H1 (cell line): ENCODE measurements around the gene LRRFIP1. TPM values are rescaled to one million over a fixed set of nuclear protein-coding genes. Genes with fewer than 3 reads are reported as not detected.
A peak's percentile ranks its signal among the peaks of the same experiment; 100 is the strongest.

ENCODE experiments used
- CTCF ChIA-PET: fragments of 300-600 bp; sonication (Branson Sonifier 250); formaldehyde crosslinking; loops from one replicate; lab custom pipeline; 2021; ENCODE audit not compliant: partially characterized antibody; lab: Charles Lee
- POLR2A ChIA-PET: fragments of 300-600 bp; sonication (Branson Sonifier 250); formaldehyde crosslinking; loops from one replicate; lab custom pipeline; 2021; ENCODE audit warnings: inconsistent platforms; ENCODE audit not compliant: partially characterized antibody; lab: Charles Lee
- DNase-seq, 2 experiments: peaks; one replicate each; pipeline versions ENCODE4 v3.0.0 to v3.0.0-alpha.2; 2010 to 2022; ENCODE audit warnings: low spot score in 2 of 2, low read depth in 1 of 2, mixed read lengths in 1 of 2
- FAIRE-seq: peaks from 2 replicates; lab custom pipeline; 2011; peaks lifted over from hg19 to GRCh38; lab: Jason Lieb, UNC
- H2AFZ ChIP-seq: 2 replicates; pipeline ENCODE4 v1.8.1; 2012; ENCODE audit warnings: low read length, inconsistent platforms
- H2AK5ac ChIP-seq: 2 replicates; pipeline ENCODE4 v1.6.1; 2013; ENCODE audit warnings: low read depth, low read length
- H2BK120ac ChIP-seq: replicated peaks from 2 replicates; pipeline ENCODE3; 2013; ENCODE audit warnings: low read depth, low read length, inconsistent platforms
- H2BK12ac ChIP-seq: 2 replicates; pipeline ENCODE4 v1.6.1; 2013; ENCODE audit warnings: low read depth, low read length
- H2BK15ac ChIP-seq: 2 replicates; pipeline ENCODE4 v1.6.1; 2013; ENCODE audit warnings: low read length
- H2BK20ac ChIP-seq: 2 replicates; pipeline ENCODE4 v1.6.1; 2013; ENCODE audit warnings: low read length
- H2BK5ac ChIP-seq: 2 replicates; pipeline ENCODE4 v1.6.1; 2013; ENCODE audit warnings: low read depth, low read length
- H3K14ac ChIP-seq: 2 replicates; pipeline ENCODE4 v1.6.1; 2013; ENCODE audit warnings: inconsistent platforms; ENCODE audit not compliant: insufficient read length
- H3K18ac ChIP-seq: 2 replicates; pipeline ENCODE4 v1.6.1; 2013; ENCODE audit warnings: low read length; ENCODE audit errors: extremely low read depth
- H3K23ac ChIP-seq: 2 replicates; pipeline ENCODE4 v1.6.1; 2013; ENCODE audit warnings: inconsistent platforms; ENCODE audit not compliant: insufficient read length
- H3K23me2 ChIP-seq: 2 replicates; pipeline ENCODE4 v1.6.1; 2013; ENCODE audit warnings: low read depth, low read length
- H3K27ac ChIP-seq: 2 replicates; pipeline ENCODE4 v1.6.1; 2011; ENCODE audit warnings: low read depth, low read length, inconsistent platforms
- H3K27me3 ChIP-seq, 4 experiments: replicated peaks in 1 of 4; 1 replicate in 1 of 4; 2 replicates in 3 of 4; pipeline versions ENCODE4 v1.6.1 to v1.8.1; 2011 to 2013; ENCODE audit warnings: low read length in 3 of 4, mild to moderate bottlenecking in 3 of 4, inconsistent platforms in 2 of 4, mixed read lengths in 2 of 4, moderate library complexity in 1 of 4; ENCODE audit not compliant: control insufficient read depth in 3 of 4, insufficient read depth in 3 of 4; ENCODE audit errors: extremely low read depth in 1 of 4
- H3K36me3 ChIP-seq, 4 experiments: 2 replicates each; pipeline versions ENCODE4 v1.6.1 to v1.8.1; 2011 to 2013; ENCODE audit warnings: mild to moderate bottlenecking in 4 of 4, low read length in 3 of 4, moderate library complexity in 2 of 4, control low read depth in 1 of 4, inconsistent platforms in 1 of 4; ENCODE audit not compliant: insufficient read depth in 4 of 4, control insufficient read depth in 2 of 4
- H3K4ac ChIP-seq: replicated peaks from 2 replicates; pipeline ENCODE3; 2013; ENCODE audit warnings: low read length, low read depth, mixed read lengths, inconsistent platforms; ENCODE audit not compliant: insufficient read length
- H3K4me1 ChIP-seq, 4 experiments: replicated peaks in 1 of 4; 1 replicate in 1 of 4; 2 replicates in 3 of 4; pipeline versions ENCODE4 v1.6.1 to v1.8.1; 2011 to 2013; ENCODE audit warnings: low read length in 3 of 4, inconsistent platforms in 2 of 4, mixed read lengths in 1 of 4; ENCODE audit not compliant: insufficient read depth in 4 of 4, control insufficient read depth in 3 of 4
- H3K4me2 ChIP-seq, 2 experiments: 2 replicates each; pipeline versions ENCODE4 v1.6.1 to v1.8.1; 2011 to 2013; ENCODE audit warnings: low read depth in 2 of 2, low read length in 2 of 2, control low read depth in 1 of 2, inconsistent platforms in 1 of 2, mild to moderate bottlenecking in 1 of 2; ENCODE audit not compliant: insufficient read depth in 1 of 2
- H3K4me3 ChIP-seq, 4 experiments: fragments of 200-600, 300-600 bp in 1 of 4; sonication (generic), shearing (Covaris generic), sonication (Bioruptor Twin) in 1 of 4; 2 replicates each; pipeline versions ENCODE4 v1.5.1 to v1.8.1; 2011 to 2016; ENCODE audit warnings: low read length in 4 of 4, low read depth in 3 of 4, control low read depth in 2 of 4, inconsistent platforms in 2 of 4, mild to moderate bottlenecking in 2 of 4, mixed read lengths in 1 of 4, moderate library complexity in 1 of 4; ENCODE audit not compliant: insufficient read depth in 2 of 4; ENCODE audit errors: extremely low read depth in 1 of 4
- H3K56ac ChIP-seq: replicated peaks from 2 replicates; pipeline ENCODE3; 2013; ENCODE audit warnings: low read depth, mild to moderate bottlenecking, mixed read lengths, low read length, inconsistent platforms; ENCODE audit not compliant: insufficient read length
- H3K79me1 ChIP-seq: 2 replicates; pipeline ENCODE4 v1.6.1; 2013; ENCODE audit warnings: low read depth, low read length, control low read depth
- H3K79me2 ChIP-seq, 2 experiments: 2 replicates each; pipeline versions ENCODE4 v1.6.1 to v1.8.1; 2012 to 2013; ENCODE audit warnings: low read length in 2 of 2, mild to moderate bottlenecking in 2 of 2, inconsistent platforms in 1 of 2; ENCODE audit not compliant: insufficient read depth in 2 of 2, control insufficient read depth in 1 of 2
- H3K9ac ChIP-seq, 4 experiments: replicated peaks in 1 of 4; 1 replicate in 1 of 4; 2 replicates in 3 of 4; pipeline versions ENCODE4 v1.6.1 to v1.8.1; 2011 to 2013; ENCODE audit warnings: low read depth in 3 of 4, low read length in 3 of 4, control low read depth in 2 of 4, mild to moderate bottlenecking in 2 of 4, moderate library complexity in 2 of 4, inconsistent platforms in 1 of 4; ENCODE audit errors: extremely low read depth in 1 of 4
- H3K9me3 ChIP-seq, 2 experiments: 2 replicates each; pipeline versions ENCODE4 v1.6.1 to v1.8.1; 2012 to 2013; ENCODE audit warnings: mild to moderate bottlenecking in 2 of 2, moderate library complexity in 2 of 2, control low read depth in 1 of 2, inconsistent platforms in 1 of 2, low read depth in 1 of 2, low read length in 1 of 2, mixed read lengths in 1 of 2; ENCODE audit not compliant: insufficient read depth in 2 of 2
- H4K20me1 ChIP-seq, 2 experiments: replicated peaks in 1 of 2; 2 replicates each; pipeline versions ENCODE3 to v1.8.1; 2011 to 2013; ENCODE audit warnings: inconsistent platforms in 2 of 2, low read length in 2 of 2, mild to moderate bottlenecking in 1 of 2; ENCODE audit not compliant: insufficient read depth in 2 of 2, control insufficient read depth in 1 of 2
- H4K5ac ChIP-seq: 2 replicates; pipeline ENCODE4 v1.6.1; 2013; ENCODE audit warnings: low read length, low read depth, mixed read lengths, inconsistent platforms; ENCODE audit not compliant: insufficient read length
- H4K8ac ChIP-seq: 2 replicates; pipeline ENCODE4 v1.8.0; 2013; ENCODE audit warnings: mild to moderate bottlenecking, moderate library complexity, low read length, inconsistent platforms; ENCODE audit not compliant: insufficient read depth; ENCODE audit errors: extremely low read depth
- H4K91ac ChIP-seq: replicated peaks from 2 replicates; pipeline ENCODE3; 2013; ENCODE audit warnings: low read length, mixed read lengths, inconsistent platforms; ENCODE audit not compliant: insufficient read length
- CHD1 ChIP-seq: IDR thresholded peaks from 2 replicates; pipeline ENCODE4 v1.6.1; 2012; ENCODE audit warnings: low read depth, low read length, improper control_type of control experiment
- WGBS, 2 experiments: shearing (Covaris generic) in 1 of 2; methylation state at CpG; one replicate each; pipeline versions ENCODE4 v1.1.6 to v1.1.7; 2013 to 2015; ENCODE audit warnings: low lambda C conversion rate in 2 of 2, mixed read lengths in 2 of 2, inconsistent platforms in 1 of 2, low coverage in 1 of 2, missing lambda C conversion rate in 1 of 2; ENCODE audit not compliant: insufficient replicate concordance in 2 of 2, insufficient coverage in 1 of 2, insufficient read length in 1 of 2; ENCODE audit errors: extremely low coverage in 1 of 2, missing lambda C conversion rate in 1 of 2; 5-methylcytosine and 5-hydroxymethylcytosine counted together
- polyA plus RNA-seq, 7 experiments: library from polyadenylated mRNA; depleted of rRNA in 3 of 7; stranded (reverse) in 5 of 7; unstranded in 2 of 7; fragments of >200 nt in 5 of 7; fragments of 200-250 nt in 2 of 7; gene quantifications; 1 replicate in 5 of 7; 2 replicates in 1 of 7; 4 replicates in 1 of 7; pipeline versions ENCODE4 v1.2.1 to v1.2.3, GENCODE V29; 2011 to 2013; ENCODE audit warnings: missing spikeins in 2 of 7, mixed read lengths in 2 of 7
- total RNA-seq: library from RNA; stranded (reverse); fragmentation: NEBNext Ultra II Directional; extraction: Animal tissue kit (Norgen Biotek cat#: 25700); gene quantifications from 2 replicates; pipeline ENCODE4 v1.2.1, GENCODE V29; 2021

Gene LRRFIP1
- total and polyA plus RNA-seq, 2 of the 8 experiments (the other 6 are each of a cell fraction or from before 2014, with no cell fraction given) = 12.1 to 75.8 TPM

GRCh38 chr2:237717366-237718276 lies 90.2 kb downstream of the LRRFIP1 start:
- Histone ChIP-seq H3K18ac (0 out of 2 replicates have a peak overlapping the region, but pooled peaks have one; percentile 21), H3K23me2 (no peaks in the 10 kb centered on the region), H3K79me2 (peaks cover 0 to 38% of the 10 kb centered on the region in 2 experiments; a peak in 2 of 4 replicates), H2AFZ (no peak overlapping the region), H3K27me3 (no peaks in the 10 kb centered on the region), H3K36me3 (no peaks in the 10 kb centered on the region), H3K27ac (no peak overlapping the region), H3K23ac (no peak overlapping the region), H3K9me3 (no peaks in the 10 kb centered on the region), H2BK15ac (no peak overlapping the region), H2BK20ac (no peak overlapping the region), H4K5ac (no peak overlapping the region), H3K14ac (no peak overlapping the region), H3K4me2 (no peak overlapping the region), H3K79me1 (peaks cover 4% of the 10 kb centered on the region; the same call in 1 of the 2 replicates), H2AK5ac (no peak overlapping the region), H3K4me1 (peaks cover 0 to 12% (median 9%) of the 10 kb centered on the region in 4 experiments; a peak in 6 of 7 replicates), H3K56ac (no peak overlapping the region), H4K8ac (no peak overlapping the region; the same call in 1 of the 2 replicates), H2BK12ac (no peak overlapping the region), H2BK5ac (peak overlapping the region; percentile 45; the same call in 1 of the 2 replicates), H4K91ac (no peak overlapping the region), H2BK120ac (no peak overlapping the region), H3K4ac (no peak overlapping the region), H4K20me1 (peaks cover 2 to 9% of the 10 kb centered on the region in 2 experiments), H3K9ac (no peak overlapping the region), H3K4me3 (no peak overlapping the region)
- WGBS, 2 experiments = 92% methylated on average over 24 of the region's 24 CpGs; no CpG with 5 or more reads in 1 of the 2 experiments
- no peak for DNase-seq
- CTCF ChIA-PET = interaction anchor here (0.9 to 1.8 kb wide), 7 partner anchors 8 to 36 kb away, joined by 3 to 7 read pairs (median 5); no protein-coding TSS in a partner anchor
- POLR2A ChIA-PET = no interaction called here
- FAIRE-seq = no peak
- TF ChIP-seq CHD1 = no peak
